Activated T-cell treated with anti-CD3 and anti-CD28 coated beads, Interleukin-2, amount 50 U/mL, for 72 hours (primary cell): ENCODE data around the gene OPCML. TPM values are rescaled to one million over a fixed set of nuclear protein-coding genes. Genes with fewer than 3 reads are reported as not detected.

Experiments used
- ATAC-seq, 2 donors: fragments of 150-1000 bp; cut with Tn5 transposase; replicated peaks in 1 of 2; 2 replicates each; pipeline ENCODE4 v1.10.0; 2021; ENCODE audit warnings: moderate library complexity in 2 of 2, mild to moderate bottlenecking in 1 of 2
- DNase-seq, 2 donors: peaks; one replicate each; pipeline ENCODE4 v3.0.0; 2021 to 2022; ENCODE audit warnings: mixed read lengths in 1 of 2
- H3K27ac Mint-ChIP-seq: one replicate; pipeline ENCODE4 v1.8.0; 2022; ENCODE audit warnings: mild to moderate bottlenecking, moderate library complexity, mixed read lengths
- H3K27me3 Mint-ChIP-seq: one replicate; pipeline ENCODE4 v1.8.0; 2022; ENCODE audit warnings: low read depth, mixed read lengths
- H3K36me3 Mint-ChIP-seq, 2 donors: one replicate each; pipeline ENCODE4 v1.8.0; 2022; ENCODE audit warnings: mixed read lengths in 2 of 2, mild to moderate bottlenecking in 1 of 2; ENCODE audit not compliant: insufficient read depth in 2 of 2
- H3K4me1 Mint-ChIP-seq: one replicate; pipeline ENCODE4 v1.8.0; 2022; ENCODE audit warnings: low read depth, mixed read lengths
- H3K4me3 Mint-ChIP-seq, 2 donors: one replicate each; pipeline ENCODE4 v1.8.0; 2022; ENCODE audit warnings: mild to moderate bottlenecking in 2 of 2, mixed read lengths in 2 of 2, moderate library complexity in 2 of 2
- H3K9me3 Mint-ChIP-seq, 2 donors: one replicate each; pipeline ENCODE4 v1.8.0; 2022; ENCODE audit warnings: mixed read lengths in 2 of 2
- total RNA-seq, 2 donors: library from RNA; stranded (reverse); gene quantifications; one replicate each; pipeline ENCODE4 v1.2.3, GENCODE V29; 2022

OPCML gene
- total RNA-seq, 2 donors from 2014 or later = not detected

DNA sequence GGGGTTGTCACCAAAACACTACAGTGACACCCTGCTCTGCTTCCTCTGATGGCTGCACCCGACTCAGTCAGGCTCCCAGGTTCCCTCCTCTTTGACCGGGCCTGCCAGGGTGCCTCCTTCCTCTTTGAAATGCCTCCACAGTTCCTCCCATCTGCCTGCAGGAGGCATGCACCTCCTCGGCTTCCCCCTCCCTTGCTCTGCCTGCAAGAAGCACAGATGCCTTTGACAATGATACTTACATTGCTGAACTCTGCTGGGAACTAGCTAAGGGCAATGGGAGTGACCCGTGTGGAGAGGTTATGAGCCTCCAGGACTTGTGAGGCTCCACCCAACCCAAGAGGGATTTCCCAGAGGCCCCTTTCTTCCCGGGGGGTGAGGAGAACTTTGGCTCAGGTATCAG, 674.1 kb downstream of the OPCML start:
- DNase-seq = no peak
- no peaks in the 10 kb centered on the region for H3K36me3 Mint-ChIP-seq
- H3K9me3 Mint-ChIP-seq = no peaks in the 10 kb centered on the region
- no peak for ATAC-seq
- H3K4me3 Mint-ChIP-seq = no peak overlapping the region
- H3K27me3 Mint-ChIP-seq = no peaks in the 10 kb centered on the region
- no peaks in the 10 kb centered on the region for H3K4me1 Mint-ChIP-seq
- H3K27ac Mint-ChIP-seq = no peak overlapping the region

DNA sequence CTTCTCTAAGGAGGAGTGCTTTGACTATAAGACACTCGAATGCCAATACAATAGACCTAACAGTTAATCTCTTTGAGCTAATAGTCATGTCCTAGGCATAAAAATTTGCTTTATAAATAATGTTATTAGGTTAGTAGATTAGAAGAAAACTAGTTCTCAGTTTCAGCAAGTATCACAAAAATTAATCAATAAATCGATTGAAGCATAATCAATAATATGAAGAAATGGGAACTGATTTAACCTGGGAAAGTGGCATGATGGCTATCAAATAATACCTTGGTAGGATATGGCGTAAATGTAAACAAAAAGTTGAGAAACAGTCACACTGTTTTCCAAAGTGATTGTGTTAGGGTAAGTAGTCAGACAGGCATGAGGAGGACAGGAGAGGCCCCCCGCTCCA, 676.3 kb downstream of the OPCML start:
- DNase-seq (no peak), ATAC-seq (no peak)
- no peak overlapping the region for H3K4me3 Mint-ChIP-seq
- no peaks in the 10 kb centered on the region for H3K9me3 Mint-ChIP-seq
- no peaks in the 10 kb centered on the region for H3K36me3 Mint-ChIP-seq
- H3K27me3 Mint-ChIP-seq = no peaks in the 10 kb centered on the region
- H3K4me1 Mint-ChIP-seq = no peaks in the 10 kb centered on the region
- no peak overlapping the region for H3K27ac Mint-ChIP-seq

DNA sequence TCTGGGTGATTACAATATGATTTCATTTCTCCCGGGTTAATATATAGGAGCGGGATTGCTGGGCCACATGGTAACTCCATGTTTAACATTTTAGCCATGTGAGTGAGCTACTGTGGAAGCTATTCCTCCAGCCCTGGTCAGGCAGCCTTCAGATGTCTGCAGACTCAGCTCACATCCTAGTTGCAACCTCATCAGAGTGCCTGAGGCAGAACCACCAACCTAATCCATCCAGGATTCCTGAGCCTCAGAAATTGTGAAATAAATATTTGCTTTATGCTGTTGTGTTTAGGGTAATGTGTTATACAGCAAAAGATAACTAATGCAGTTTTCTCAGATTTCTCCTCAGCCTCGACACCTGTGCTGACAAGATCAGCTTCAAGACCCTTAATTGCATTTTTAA, 676.8 kb downstream of the OPCML start:
- Mint-ChIP-seq H3K4me3 (no peak overlapping the region), H3K27me3 (no peaks in the 10 kb centered on the region)
- DNase-seq = no peak

DNA sequence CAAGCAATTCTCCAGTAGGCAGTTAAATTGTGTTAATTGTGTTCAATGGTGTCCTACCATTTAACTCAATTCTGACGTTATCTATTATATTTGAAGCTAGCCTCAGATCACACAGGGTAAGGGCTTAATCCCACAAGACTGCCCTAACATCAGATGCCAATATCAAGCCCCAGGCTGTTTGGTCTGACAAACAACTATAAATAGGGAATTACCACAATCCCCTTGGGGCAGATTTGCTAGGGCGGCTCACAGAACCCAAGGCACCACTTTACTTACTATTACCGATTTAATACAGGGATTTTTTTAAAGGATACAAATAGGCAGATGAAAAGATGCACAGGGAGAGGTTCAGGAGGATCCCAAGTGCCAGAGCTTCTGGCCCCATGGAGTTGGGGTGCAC, 678.4 kb downstream of the OPCML start:
- H3K9me3 Mint-ChIP-seq = no peaks in the 10 kb centered on the region
- H3K27ac Mint-ChIP-seq = no peak overlapping the region
- no peaks in the 10 kb centered on the region for H3K27me3 Mint-ChIP-seq
- H3K4me1 Mint-ChIP-seq = no peaks in the 10 kb centered on the region
- DNase-seq (no peak), ATAC-seq (no peak)
- H3K36me3 Mint-ChIP-seq = no peaks in the 10 kb centered on the region
- no peak overlapping the region for H3K4me3 Mint-ChIP-seq

More for the DNA sequence above, 676.8 kb downstream of the OPCML start:
- Mint-ChIP-seq H3K27ac (no peak overlapping the region), H3K9me3 (no peaks in the 10 kb centered on the region), H3K36me3 (no peaks in the 10 kb centered on the region), H3K4me1 (no peaks in the 10 kb centered on the region)
- ATAC-seq = no peak

DNA sequence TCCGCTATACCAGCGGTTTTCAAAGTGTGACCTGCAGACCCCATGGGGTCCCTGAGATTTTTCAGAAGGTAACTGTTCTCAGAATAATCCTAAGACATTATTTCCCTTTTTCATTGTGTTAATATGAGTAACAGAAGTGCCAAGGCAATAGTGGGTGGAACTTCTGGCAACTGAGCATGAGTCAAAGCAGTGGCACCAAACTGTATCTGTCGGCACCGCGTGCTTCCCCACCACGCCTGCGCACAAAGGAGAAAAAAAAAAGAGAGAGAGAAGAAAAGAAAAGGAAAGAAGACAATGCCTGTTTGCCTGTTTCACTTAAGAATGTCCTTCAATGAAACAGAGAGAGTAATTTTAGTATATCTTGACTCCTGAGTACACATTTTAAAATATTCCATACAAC, 679.9 kb downstream of the OPCML start:
- Mint-ChIP-seq H3K27ac (no peak overlapping the region), H3K27me3 (no peaks in the 10 kb centered on the region), H3K4me1 (no peaks in the 10 kb centered on the region), H3K4me3 (no peak overlapping the region), H3K36me3 (no peaks in the 10 kb centered on the region), H3K9me3 (no peaks in the 10 kb centered on the region)
- DNase-seq (no peak), ATAC-seq (no peak)

DNA sequence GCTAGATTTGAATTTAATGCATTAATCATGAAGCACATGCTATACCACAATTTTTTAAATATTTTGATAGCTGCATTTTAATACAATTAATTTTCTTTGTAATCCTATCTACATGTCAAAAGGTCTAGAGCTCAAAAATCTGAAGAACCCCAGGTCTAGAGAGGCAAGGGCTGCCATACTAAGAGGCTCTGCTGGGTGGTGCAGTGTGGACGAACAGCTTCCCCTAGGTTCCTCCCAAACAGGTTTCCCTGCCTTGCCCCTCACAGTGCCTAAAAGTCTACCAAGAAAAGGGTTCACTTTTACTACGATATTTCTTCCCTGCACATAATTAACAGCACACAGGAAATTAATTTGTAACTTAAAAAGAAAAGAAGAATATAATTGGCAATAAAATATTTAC, 681.1 kb downstream of the OPCML start:
- H3K4me3 Mint-ChIP-seq = no peak overlapping the region
- no peaks in the 10 kb centered on the region for H3K36me3 Mint-ChIP-seq
- no peak for DNase-seq
- no peaks in the 10 kb centered on the region for H3K4me1 Mint-ChIP-seq
- no peak overlapping the region for H3K27ac Mint-ChIP-seq
- H3K27me3 Mint-ChIP-seq = no peaks in the 10 kb centered on the region
- H3K9me3 Mint-ChIP-seq = no peaks in the 10 kb centered on the region
- no peak for ATAC-seq

DNA sequence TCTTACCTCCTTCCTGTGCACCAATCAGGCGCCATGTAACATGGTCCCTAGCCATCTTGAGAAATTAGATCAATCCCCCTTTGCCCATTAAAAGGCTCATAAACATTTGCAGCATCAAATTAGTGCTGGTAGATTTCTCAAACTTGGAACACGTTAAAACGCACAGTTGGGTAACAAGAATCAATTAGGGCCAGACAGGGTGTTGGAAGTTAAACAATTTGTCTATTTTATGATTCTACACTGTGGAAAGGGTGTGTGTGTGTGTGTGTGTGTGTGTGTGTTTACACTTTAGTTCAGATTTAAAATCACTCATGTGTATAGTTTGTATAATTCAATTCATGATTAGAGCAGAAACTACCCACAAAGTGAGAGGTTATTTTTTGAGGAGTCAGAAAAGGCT, 682.0 kb downstream of the OPCML start:
- no peaks in the 10 kb centered on the region for H3K36me3 Mint-ChIP-seq
- no peak overlapping the region for H3K4me3 Mint-ChIP-seq
- no peak overlapping the region for H3K27ac Mint-ChIP-seq
- DNase-seq (no peak), ATAC-seq (no peak)
- no peaks in the 10 kb centered on the region for H3K4me1 Mint-ChIP-seq
- no peaks in the 10 kb centered on the region for H3K9me3 Mint-ChIP-seq
- no peaks in the 10 kb centered on the region for H3K27me3 Mint-ChIP-seq

DNA sequence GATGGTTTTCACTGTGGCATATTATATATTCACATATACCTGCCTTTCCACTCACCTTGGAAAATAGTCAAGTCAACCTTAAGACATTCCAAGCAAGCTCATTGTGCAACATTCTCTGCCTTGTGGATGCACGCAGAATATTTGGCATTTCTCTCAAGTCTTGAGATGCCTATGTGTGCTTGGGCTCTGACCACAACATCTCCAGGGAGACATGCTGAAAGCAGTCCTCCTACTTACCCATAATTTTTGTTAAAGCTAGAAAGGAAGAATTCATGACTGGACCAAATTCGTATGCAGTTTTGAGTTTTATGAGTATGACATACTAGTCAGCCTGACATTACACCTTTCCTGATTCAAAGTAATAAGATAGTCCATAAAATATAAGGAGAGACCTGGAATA, 684.0 kb downstream of the OPCML start:
- H3K4me3 Mint-ChIP-seq = no peak overlapping the region

DNA sequence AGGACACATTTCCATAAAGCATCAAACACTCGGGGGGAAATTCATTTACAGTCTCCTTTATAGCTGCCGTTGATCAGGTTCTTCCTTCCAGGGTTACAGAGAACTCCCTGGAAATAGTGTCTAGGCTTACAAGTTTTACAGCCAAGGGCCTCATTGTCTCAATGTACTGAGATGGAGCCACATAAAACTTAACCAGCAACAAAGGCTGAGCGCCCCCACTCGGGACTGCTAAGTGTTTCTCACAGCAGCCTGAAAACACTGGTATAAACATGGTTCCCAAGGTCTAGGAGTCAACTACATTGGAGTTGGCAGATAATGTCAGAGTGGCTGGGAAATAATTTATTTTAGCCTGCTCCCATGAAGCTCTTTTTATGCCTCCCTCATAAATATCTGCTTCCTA, 686.2 kb downstream of the OPCML start:
- Mint-ChIP-seq H3K27me3 (no peaks in the 10 kb centered on the region), H3K9me3 (no peaks in the 10 kb centered on the region), H3K4me3 (no peak overlapping the region), H3K4me1 (no peaks in the 10 kb centered on the region), H3K36me3 (no peaks in the 10 kb centered on the region), H3K27ac (no peak overlapping the region)
- DNase-seq (no peak), ATAC-seq (no peak)

More for the DNA sequence above, 684.0 kb downstream of the OPCML start:
- ATAC-seq (no peak), DNase-seq (no peak)
- H3K36me3 Mint-ChIP-seq = no peaks in the 10 kb centered on the region
- H3K27ac Mint-ChIP-seq = no peak overlapping the region
- H3K27me3 Mint-ChIP-seq = no peaks in the 10 kb centered on the region
- H3K4me1 Mint-ChIP-seq = no peaks in the 10 kb centered on the region
- no peaks in the 10 kb centered on the region for H3K9me3 Mint-ChIP-seq

DNA sequence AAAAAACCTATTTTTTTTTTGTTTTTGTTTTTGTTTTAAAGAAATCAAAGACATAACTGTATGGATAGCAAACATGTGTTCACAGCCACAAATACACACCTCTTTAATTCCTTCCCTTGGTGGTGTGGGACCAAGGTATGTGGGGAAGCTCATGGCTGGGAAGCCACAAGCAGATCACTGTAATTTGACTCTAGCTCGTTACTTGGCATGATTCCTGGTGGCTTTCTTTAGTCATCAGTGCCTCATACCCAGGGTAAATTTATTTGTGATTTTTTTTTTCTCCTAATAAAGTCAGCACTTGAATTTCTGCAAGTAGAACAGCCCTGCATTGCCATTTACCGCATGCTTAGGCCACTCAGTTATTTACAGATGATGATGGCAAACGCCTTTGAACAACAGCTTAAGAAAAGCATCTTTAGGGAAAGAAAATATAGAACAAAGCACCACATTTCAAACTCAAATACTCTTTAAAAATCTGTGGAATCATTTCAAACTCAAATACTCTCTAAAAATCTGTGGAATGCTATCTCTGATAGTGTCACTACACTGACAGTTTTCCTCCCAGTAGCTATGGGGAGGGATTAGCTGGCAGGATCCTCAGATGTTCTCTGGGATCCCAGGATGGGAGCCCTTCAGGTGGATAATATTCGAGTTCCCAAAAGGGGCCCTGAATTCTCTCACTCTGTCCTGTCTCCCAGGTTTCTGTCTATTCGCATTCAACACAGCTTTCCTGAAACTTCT, 687.2 kb downstream of the OPCML start:
- Mint-ChIP-seq H3K4me1 (no peaks in the 10 kb centered on the region), H3K27ac (no peak overlapping the region), H3K9me3 (peaks cover 0 to 2% of the 10 kb centered on the region in 2 donors), H3K4me3 (no peak overlapping the region), H3K36me3 (no peaks in the 10 kb centered on the region), H3K27me3 (no peaks in the 10 kb centered on the region)
- DNase-seq (no peak), ATAC-seq (no peak)

DNA sequence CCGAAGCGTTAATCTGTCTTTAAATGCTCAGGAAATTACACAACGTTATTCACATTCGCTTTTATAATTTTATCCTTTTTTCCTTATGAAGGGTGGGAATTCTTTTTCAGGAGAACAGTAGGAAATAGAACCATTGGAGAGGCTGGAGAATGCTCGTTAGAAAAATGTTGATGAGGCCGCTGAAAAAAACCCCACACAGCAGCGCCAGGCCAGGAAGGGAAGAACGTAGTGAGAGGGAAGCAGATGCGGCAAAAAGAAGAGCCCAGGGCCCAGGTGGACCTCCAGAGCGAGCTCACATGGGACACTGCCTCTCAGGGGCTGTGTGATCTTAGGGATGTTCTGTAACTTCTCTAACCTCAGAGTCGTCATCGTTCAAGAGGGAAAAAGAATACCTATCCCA, 691.6 kb downstream of the OPCML start:
- Mint-ChIP-seq H3K36me3 (no peaks in the 10 kb centered on the region), H3K27ac (no peak overlapping the region), H3K27me3 (no peaks in the 10 kb centered on the region), H3K4me1 (no peaks in the 10 kb centered on the region), H3K4me3 (no peak overlapping the region), H3K9me3 (peaks cover 2 to 5% of the 10 kb centered on the region in 2 donors)
- no peak for DNase-seq
- ATAC-seq = no peak

DNA sequence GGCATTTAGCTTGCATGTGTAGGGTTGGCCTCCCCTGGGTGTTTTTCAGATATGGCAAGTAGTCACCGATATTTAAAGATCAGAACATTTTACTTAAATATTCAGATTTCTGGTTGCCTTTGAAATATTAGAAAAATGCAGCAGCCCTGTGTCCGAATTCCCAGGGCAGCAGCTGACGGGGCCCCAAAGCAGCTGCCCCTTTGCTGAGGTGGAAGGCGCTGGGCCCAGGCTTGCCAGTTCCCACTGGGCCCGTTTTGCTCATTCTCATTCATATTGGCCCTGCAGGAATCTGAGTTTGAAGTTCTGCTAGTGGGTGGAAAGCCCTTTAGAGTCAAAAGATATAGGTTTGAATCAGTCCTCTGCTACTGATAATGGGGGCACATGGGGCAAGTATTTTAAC, 692.1 kb downstream of the OPCML start:
- Mint-ChIP-seq H3K4me1 (no peaks in the 10 kb centered on the region), H3K27ac (no peak overlapping the region), H3K4me3 (no peak overlapping the region), H3K9me3 (peaks cover 2 to 5% of the 10 kb centered on the region in 2 donors), H3K36me3 (no peaks in the 10 kb centered on the region), H3K27me3 (no peaks in the 10 kb centered on the region)
- no peak for DNase-seq
- no peak for ATAC-seq

DNA sequence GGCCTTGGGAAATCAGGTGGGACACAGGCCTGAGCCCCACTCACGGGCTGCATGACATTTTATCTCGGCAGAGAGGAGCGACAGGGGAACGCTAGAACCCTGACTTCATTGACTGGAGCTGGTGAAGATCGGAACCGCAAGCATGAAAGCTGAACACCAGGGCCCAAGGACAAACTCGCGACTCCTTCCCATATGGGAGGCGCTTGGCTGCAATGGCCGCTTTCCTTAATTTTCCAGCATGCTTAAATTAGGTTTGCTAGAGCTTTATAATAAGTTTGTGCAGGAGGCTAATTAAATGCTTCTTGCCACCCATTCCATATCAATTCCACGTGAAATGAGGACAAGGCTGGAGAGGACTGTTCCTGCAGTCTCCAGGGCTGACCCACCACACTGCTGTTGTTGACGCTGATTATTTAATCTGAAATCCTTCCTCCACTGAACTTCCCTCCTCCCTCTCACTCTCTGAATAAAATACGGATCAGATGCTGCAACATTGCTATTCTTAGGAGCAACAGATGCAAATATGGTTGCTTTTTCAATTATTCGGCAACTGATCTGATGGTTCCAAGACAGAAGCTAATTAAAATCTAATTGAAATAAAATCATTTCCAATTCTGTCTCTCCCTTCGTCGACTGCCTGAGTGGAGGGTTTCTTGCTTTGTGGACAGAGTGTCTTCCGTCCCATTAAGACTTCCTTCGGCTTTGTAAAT, 692.9 kb downstream of the OPCML start:
- Mint-ChIP-seq H3K27me3 (no peaks in the 10 kb centered on the region), H3K27ac (no peak overlapping the region), H3K4me1 (no peaks in the 10 kb centered on the region), H3K9me3 (peaks cover 2 to 5% of the 10 kb centered on the region in 2 donors), H3K36me3 (no peaks in the 10 kb centered on the region), H3K4me3 (no peak overlapping the region)
- ATAC-seq (no peak), DNase-seq (no peak)

DNA sequence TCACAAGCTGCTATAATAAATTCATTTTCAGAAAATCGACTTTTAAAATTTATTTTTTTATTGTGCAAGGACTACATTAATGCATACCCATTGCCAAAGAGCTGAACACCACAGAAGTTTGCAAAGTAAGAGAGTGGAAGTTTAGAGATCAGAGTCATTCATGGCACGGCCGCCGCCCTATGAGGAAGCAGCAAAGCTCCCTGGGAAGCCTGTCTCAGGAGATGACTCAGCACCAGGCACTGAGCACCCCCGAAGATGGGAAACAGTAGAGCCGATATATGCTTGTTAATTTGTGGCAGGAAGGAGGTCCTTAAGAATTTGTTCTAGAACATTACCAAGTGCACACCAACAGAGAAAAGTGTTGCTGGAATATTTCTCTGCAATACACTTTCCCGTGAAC, 693.7 kb downstream of the OPCML start:
- no peaks in the 10 kb centered on the region for H3K36me3 Mint-ChIP-seq
- H3K27me3 Mint-ChIP-seq = no peaks in the 10 kb centered on the region
- H3K9me3 Mint-ChIP-seq = peaks cover 2 to 5% of the 10 kb centered on the region in 2 donors
- H3K27ac Mint-ChIP-seq = no peak overlapping the region
- H3K4me1 Mint-ChIP-seq = no peaks in the 10 kb centered on the region
- ATAC-seq (no peak), DNase-seq (no peak)
- no peak overlapping the region for H3K4me3 Mint-ChIP-seq
